Measurements from ENCODE around the gene MAZ.
A peak's percentile ranks its signal among the peaks of the same experiment; 100 is the strongest.

MAZ gene

DNA sequence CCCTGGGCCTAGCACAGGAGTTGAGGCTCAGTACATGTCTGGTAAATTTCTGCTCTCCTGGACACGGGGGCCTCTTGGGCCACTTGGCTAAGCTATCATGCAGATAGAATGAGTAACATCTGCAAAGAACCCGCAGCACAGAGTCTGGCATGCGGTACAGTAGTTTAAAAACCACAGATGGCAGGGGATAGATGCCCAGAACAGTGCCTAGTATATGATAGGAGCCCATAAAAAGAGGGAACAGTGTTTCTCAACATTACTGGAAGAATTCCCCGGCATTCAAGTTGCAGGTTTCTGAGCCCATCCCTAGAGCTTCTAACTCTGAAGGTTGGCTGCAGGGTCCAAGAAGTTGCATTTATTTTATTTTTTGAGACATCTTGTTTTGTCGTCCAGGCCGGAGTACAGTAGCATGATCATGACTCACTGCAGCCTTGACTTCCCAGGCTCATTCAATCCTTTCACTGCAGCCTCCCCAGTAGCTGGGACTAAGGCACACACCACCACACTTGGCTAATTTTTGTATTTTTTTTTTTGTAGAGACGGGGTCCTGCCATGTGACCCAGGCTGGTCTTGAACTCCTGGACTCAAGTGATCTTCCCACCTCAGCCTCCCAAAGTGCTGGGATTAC, 50.9 kb downstream of the MAZ start:
- peak; percentile 94 for DNase-seq (ENCODE audit: low read depth)

DNA sequence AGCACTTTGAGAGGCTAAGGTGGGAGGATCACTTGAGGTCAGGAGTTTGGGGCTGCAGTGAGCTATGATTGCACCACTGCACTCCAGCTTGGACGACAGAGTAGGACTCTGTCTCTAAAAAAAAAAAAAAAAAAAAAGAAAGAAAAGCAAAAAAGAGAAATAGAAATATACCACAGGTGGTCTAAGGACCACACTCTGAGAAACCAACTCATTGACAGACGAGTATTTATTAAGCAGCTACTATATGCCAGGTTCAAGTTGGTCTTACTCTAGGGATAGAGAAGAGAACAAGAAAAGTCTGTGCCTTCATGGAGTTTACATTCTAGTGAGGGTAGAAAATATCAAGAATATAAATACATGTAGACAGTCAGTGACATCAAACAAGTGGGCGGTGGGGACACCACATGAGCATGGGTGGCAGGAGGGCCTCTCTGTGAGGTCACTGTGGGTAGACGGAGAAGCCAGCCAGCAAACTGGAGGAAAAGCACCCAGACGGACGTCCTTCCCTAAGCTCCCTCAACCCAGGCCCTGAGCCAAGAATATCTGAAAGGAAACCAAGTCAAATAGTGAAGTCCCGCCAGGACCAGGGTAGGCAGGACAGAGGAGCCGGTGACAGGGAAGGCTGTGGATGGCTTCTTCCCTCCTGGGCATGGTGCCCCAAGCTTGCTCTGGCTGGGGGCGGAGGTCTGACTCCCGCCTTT, 52.0 kb downstream of the MAZ start:
- no peak for DNase-seq (ENCODE audit: low read depth)

DNA sequence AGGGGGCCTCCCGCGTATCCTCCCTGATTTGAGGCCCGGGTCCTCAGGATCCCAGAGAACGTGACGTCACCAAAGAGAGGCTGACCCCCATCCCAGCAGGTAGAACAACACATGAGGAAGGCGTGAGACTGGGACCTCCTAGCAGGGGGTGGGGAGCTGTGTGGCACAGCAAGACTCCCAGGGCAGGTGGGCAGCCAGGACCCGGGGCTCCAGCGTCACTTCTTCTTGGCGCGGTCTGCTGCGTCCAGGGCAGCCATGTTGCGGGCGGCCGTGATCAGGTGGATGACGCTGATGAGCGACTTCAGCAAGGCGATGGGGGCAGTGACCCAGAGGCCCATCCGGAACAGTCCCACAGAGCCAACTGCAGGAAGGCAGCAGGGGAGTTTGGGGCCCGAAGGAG, 52.6 kb downstream of the MAZ start:
- DNase-seq (ENCODE audit: low read depth) = no peak

DNA sequence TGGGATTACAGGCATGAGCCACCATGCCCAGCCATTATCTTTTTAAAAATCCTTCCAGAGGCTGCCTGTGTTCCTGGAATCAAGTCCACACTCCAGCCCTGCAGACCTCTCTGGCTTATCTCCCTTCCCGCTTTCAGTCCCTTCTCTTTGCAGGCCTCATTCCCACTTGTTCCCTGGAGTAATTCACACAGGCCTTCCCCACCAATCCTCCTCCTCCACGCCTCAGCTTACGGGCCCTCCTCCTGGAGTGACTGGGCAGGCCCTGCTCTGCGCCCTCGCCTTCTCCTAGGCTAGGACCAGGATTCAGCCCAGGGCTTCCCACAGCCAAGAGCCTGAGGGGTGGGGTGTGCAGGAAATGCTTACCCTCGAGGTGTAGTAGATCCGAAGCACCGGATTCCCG, 53.9 kb downstream of the MAZ start:
- DNase-seq (ENCODE audit: low read depth) = no peak

Data from fibroblast of gingiva (primary cell).